Fibroblast of skin of left quadriceps (primary cell): ENCODE data around the gene ATP10D.
"Not testable (repeated sequence)": the region's sequence is repeated elsewhere in the genome, so short reads cannot be mapped to it uniquely, and the experiment has no call there.

Source experiments
- DNase-seq, 2 experiments: peaks; one replicate each; pipeline ENCODE4 v3.0.0-alpha.2; 2013; ENCODE audit warnings: low read depth in 2 of 2

The ATP10D gene

GRCh38 chr4:47485047-47485692 is at the start of gene ATP10D:
Gene ATP10D (plus strand): TSS chr4:47485275. CDS start chr4:47512541, 27,266 bp downstream.
- peak; percentile 75 to 79 for DNase-seq

GRCh38 chr4:47442980-47443379 is 42.1 kb upstream of the ATP10D start:
- no peak for DNase-seq

GRCh38 chr4:47444031-47444430 is 41.0 kb upstream of the ATP10D start:
- no peak for DNase-seq

GRCh38 chr4:47451657-47452056 is 33.4 kb upstream of the ATP10D start:
- peak; percentile 40 to 49 for DNase-seq

DNA sequence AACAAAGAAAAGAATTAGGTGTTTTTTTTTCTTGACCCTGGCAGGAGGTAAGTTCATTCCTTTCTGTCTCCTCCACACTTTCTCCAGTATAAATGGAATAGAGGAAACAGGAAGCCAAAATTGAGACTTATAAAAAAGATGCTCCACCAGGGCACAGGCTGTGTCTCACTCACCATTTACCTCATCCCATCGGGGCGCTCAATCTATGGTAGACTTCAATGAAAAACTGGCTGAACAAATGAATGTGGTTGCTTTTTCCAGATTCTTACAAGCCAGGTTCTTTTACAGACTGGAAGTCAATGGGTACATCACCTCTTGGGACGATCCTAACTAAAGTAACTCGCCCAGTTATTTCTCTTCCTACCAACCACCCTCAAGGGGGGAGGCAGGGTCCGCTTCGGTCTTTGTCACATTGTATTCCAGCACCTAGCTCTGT is 22.3 kb upstream of the ATP10D start:
- DNase-seq, result no peak

DNA sequence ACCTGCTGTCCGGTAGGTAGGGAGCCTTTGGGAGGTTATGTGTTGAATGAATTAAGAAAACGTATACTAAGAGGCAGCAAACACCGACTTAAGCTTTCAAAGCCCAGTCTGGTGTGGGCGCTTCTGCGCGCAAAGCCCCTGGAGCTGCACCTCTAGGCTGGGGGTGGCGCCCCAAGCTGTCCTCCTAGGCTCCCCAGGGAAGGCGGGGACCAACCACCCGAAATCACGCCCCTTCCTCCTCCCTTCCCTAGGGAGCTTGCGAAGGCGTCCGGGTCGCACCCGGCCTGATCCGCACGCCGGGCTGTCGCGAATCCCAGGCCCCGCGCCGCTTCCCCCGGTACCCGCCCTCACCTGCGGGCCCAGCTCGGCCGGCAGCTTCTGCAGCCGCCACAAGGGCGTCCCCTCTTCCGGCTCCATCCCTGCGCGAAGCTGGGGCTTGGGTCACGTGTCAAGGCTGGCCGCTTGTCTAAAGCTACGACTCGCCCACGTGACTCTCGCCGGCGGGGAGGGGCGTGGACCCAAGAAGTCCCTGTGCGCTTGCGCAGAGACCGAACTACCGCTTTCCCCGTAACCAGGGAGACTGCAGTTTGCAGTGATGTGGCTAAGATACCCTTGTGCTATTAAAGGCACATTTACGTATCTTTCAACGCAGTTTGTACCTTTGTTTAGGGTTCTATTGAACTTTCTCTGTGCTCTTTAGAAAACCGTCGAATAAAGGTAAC is 21.7 kb upstream of the ATP10D start, which contains the start of gene COMMD8:
Gene COMMD8 (minus strand): TSS at position 468 of the 722 bp plus-strand sequence. CDS start 51 bp downstream, at position 417.
- peak; percentile 89 to 91 for DNase-seq

GRCh38 chr4:47465004-47465403 is 20.1 kb upstream of the ATP10D start:
- DNase-seq, result no peak

DNA sequence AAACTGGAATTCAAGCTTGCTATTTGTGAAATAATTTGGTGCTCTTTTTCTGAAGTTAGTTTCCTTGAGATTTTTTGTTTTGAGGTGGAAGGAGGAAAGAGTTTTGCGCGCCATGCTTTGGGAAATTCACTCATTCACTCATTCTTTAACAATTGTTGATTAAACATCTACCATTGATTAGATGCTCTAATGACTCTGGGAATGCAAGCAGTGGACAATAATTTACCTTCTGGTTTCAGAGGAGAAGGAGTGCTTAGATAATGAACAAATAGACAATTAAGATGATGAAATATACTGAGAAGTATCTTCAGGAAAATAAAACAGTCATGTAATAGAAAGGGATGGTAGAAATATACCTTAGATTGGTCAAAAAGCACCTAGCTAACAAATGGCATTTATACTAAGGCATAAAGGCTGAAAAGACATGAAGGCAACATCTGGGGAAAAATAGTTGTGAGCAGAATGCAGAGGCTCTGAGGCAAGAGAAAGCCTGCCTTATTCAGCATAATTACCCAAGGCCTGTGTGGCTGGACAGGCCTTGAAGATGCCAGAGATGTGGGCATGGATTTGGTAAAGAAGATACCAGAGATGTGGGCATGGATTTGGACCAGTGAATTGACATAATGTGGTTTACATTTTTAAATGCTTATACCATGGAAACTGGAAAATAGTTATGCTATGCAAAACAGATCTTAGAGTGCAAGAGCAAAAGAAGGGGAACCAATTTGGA is 18.9 kb upstream of the ATP10D start:
- no peak for DNase-seq

DNA sequence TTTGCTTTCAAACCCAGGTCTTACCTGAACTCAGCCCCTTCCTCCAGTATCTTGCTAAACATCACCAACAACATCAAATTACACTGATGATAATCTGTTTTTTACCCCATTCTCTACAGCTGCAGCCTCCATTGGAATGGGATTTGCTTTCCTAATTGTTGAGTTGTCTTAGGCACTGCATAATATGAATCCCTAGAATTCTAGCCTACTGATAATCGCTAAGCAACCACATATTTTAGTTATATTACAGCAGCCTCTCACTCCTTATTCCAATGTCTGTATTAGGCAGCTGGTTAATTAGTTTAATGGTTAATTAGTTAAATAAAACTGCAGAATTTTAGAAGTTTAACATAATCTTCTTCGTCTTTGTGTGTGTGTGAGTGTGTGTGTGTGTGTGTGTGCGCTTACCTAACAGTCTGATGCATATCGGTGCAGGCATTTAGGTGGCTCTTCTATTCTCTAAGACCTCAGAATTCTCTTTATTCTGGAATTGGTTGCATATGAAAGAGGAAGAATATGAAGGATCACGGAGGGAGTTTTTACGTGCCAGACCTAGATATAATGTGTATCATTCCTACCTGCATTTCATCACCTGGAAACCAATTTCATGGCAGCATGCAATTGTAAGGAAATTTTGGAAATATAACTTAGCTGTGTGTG is 16.2 kb upstream of the ATP10D start:
- DNase-seq, result no peak

DNA sequence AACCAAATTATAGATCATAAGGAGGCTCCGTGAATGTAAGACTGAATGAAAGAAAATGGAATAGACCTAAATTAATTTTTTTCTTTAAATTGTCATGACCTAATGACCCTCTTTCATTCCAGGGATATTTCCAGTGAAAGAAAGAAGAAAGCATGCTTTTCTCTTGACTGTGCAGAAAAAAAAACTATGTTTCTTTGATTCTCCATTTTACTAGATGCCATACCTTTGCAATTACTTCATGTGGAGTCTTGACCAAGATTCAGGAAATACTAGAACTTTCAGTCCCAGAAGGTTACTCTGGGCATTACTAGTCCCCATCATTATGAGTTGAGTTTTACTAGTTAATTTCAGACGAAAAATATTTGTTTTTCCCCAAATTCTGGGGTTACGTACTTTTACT is 15.1 kb upstream of the ATP10D start:
- no peak for DNase-seq

- DNase-seq, result no peak
Observed at GRCh38 chr4:47471064-47471463, 14.0 kb upstream of the ATP10D start.

DNA sequence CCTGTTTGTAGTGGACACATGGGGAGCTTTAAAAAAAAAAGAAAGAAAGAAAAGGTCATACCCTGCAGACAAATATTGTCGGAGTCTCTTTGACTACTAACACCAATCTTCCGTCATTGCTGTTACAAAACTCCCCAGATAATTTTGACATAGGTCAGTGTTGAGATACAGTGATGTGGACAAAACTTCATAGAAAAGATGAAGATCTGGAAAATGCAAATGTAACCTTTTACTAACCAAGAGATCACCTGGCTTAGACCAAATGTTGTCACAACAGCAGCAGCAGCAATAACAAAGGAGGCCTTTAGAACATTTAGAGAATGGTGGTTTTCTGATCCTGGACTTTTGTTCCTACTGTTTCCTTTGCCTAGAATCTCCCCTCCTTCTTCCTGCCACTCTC is 13.5 kb upstream of the ATP10D start:
- DNase-seq, result no peak

GRCh38 chr4:47473141-47473750 is 11.8 kb upstream of the ATP10D start:
- DNase-seq, result no peak

DNA sequence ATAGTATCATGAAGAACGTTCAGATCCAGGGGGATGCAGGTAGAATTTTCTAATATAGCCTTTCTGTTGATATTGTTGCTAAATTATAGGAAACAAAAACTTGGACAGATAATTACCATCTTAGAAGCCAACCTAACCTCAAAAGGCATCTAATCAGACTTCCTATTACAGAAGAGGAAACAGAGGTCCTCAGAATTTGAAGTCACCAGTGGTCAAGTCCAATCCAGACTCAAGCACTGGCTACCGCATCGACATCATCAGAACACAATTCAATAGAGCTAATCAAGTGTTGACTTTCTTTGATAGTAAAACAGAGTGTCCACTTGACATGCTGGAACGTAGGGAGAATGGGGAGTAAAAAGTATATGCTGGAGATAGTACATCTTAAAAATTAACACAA is 10.3 kb upstream of the ATP10D start:
- DNase-seq, result no peak

GRCh38 chr4:47475411-47475810 is 9.7 kb upstream of the ATP10D start:
- DNase-seq, result no peak

DNA sequence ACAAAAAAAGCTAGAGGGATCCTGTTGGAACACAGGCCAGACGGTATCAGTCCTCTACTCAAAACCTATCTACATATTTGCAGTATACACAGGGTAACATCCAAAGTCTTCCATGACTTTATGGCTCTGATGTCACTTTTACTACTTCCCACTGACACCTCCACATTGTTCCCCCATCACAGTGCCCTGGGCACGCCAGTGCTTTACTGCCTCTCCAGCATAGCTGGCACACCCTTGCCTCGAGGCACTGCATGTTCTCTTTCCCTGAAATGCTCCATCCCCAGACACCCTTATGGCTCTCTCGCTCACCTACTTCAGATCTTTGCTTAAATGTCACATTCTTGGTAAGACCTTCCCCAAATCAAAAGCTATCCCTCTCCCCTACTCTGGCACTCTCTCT is 6.3 kb upstream of the ATP10D start:
- DNase-seq, result no peak

DNA sequence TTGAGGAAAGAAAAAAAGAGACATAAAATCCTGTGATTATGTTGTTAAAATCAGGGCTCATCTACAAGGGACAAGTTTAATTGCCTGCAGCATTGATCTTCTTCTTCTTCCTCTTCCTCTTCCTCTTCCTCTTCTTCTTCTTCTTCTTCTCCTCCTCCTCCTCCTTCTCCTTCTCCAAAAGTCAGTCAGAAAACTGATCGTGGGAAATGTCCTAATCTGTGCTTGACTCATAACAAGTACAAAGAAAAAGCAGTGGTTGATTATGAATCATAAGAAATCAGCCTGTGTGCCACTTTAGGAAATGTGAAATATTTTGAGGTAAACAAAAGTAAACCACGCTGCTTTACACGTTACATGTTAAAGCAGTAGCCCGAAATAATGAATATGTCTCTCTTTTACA is 2.7 kb upstream of the ATP10D start:
- DNase-seq, result no peak

DNA sequence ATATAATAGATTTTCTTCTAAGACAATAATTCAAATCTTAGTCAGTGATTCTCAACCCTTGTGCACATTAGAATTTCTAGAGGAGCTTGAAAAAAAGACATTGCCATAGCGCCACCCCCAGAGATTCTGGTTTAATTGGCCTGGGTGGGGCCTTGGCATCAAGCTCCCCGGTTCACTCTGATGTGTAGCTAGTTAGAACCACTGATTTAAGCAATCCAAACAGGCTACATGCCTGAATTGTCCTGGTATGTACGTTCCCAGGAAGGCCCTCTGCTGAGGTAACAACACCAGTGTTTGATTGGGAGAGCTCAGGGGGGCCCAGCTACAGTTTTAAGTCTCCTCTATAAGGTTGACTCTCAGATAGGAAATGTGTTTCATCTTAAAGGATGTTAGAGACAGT is 1.3 kb upstream of the ATP10D start:
- DNase-seq, result no peak

DNA sequence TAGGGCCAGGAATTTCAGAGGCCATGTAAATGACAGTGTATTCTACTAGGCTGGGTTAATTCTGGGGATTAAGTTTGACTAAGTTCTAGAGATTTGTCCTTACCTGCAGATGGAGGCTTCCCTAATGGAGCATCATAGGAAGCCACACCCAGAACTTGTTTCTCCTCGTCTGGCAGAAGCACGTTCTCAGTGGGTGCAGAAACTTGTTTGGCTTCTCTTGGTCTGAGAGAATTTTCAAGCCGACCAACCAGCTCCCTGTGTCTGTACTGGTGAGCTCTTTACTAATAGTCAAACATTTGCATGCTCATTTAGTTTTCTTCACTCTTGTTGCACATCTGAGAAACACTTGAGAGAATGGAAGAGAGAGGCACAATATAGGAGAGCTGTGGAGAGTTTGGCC is 907 bp upstream of the ATP10D start:
- DNase-seq, result no peak

- DNase-seq, result no peak
Observed at GRCh38 chr4:47485768-47486167, 693 bp downstream of the ATP10D start.

GRCh38 chr4:47486231-47486673 is 1.2 kb downstream of the ATP10D start:
- no peak for DNase-seq

GRCh38 chr4:47486727-47487126 is 1.7 kb downstream of the ATP10D start:
- DNase-seq, result not testable (repeated sequence)
